ENCODE measurements around the gene DAND5. TPM values are rescaled to one million over a fixed set of nuclear protein-coding genes. Genes with fewer than 3 reads are reported as not detected.

DAND5 gene
- total and polyA plus RNA-seq, 2 of the 13 experiments (the other 11 are each of a cell fraction or from before 2014, with no cell fraction given): 0.04 TPM; not detected in 1

- TF ChIP-seq HNF4G (IDR thresholded peaks at IDR 0.05; ENCODE audit: borderline replicate concordance, low read depth, low read length) (no peak; the same call in 1 of the 2 replicates), HNF4G (CRISPR knock-in tag; IDR thresholded peaks at IDR 0.05; ENCODE audit: borderline replicate concordance, low read depth) (no peak), ZNF451 (CRISPR knock-in tag; IDR thresholded peaks at IDR 0.05) (no peak), ZBTB43 (CRISPR knock-in tag; conservative IDR thresholded peaks at IDR 0.05) (no peak), ZKSCAN8 (CRISPR knock-in tag; IDR thresholded peaks at IDR 0.05; ENCODE audit: borderline replicate concordance) (no peak), ZNF574 (CRISPR knock-in tag; IDR thresholded peaks at IDR 0.05) (peak; percentile 27; the same call in 1 of the 2 replicates), ZNF614 (CRISPR knock-in tag; IDR thresholded peaks at IDR 0.05; ENCODE audit: borderline replicate concordance) (no peak), NFAT5 (CRISPR knock-in tag; IDR thresholded peaks at IDR 0.05) (no peak), ZNF530 (CRISPR knock-in tag; IDR thresholded peaks at IDR 0.05; ENCODE audit: low read depth) (no peak), REXO4 (CRISPR knock-in tag; IDR thresholded peaks at IDR 0.05; ENCODE audit: borderline replicate concordance) (no peak), HES4 (CRISPR knock-in tag; IDR thresholded peaks at IDR 0.05; ENCODE audit: borderline replicate concordance) (peak; percentile 57; the same call in 1 of the 2 replicates), FOSL2 (CRISPR knock-in tag; IDR thresholded peaks at IDR 0.05) (0 out of 2 replicates have a peak, but pooled peaks have one; percentile 14), ZBTB38 (CRISPR knock-in tag; IDR thresholded peaks at IDR 0.05) (peak; percentile 74), ZNF773 (CRISPR knock-in tag; IDR thresholded peaks at IDR 0.05; ENCODE audit: borderline replicate concordance) (no peak), PITX1 (CRISPR knock-in tag; IDR thresholded peaks at IDR 0.05) (no peak), ZNF563 (CRISPR knock-in tag; IDR thresholded peaks at IDR 0.05) (no peak), SYNCRIP (IDR thresholded peaks at IDR 0.05; ENCODE audit: insufficient read depth, low read depth, low read length) (no peak), ZNF607 (CRISPR knock-in tag; IDR thresholded peaks at IDR 0.05; ENCODE audit: borderline replicate concordance) (no peak), BATF2 (CRISPR knock-in tag; IDR thresholded peaks at IDR 0.05) (no peak), NFIC (IDR thresholded peaks at IDR 0.05; ENCODE audit: low read length) (no peak)
These were observed 27.2 kb downstream of the DAND5 start (continued) for GRCh38 chr19:12996406-12997094.

All from HepG2 (cell line).